Activated naive CD8-positive, alpha-beta T cell treated with anti-CD3 and anti-CD28 coated beads, Interleukin-2, amount 10 ng/mL, durations not matched to agents 7 days and 5 days (primary cell): ENCODE measurements around the gene LHPP. TPM values are rescaled to one million over a fixed set of nuclear protein-coding genes. Genes with fewer than 3 reads are reported as not detected.

Experiments
- ATAC-seq: fragments of 150-1000 bp; cut with Tn5 transposase; one replicate; pipeline ENCODE4 v1.10.0; 2021; ENCODE audit warnings: low read depth, moderate library complexity
- POLR2A ChIA-PET: fragments of 350-600 bp; sonication (Branson Sonifier 250); formaldehyde crosslinking; loops from one replicate; lab custom pipeline; 2021; ENCODE audit warnings: antibody characterized with exemption; lab: Charles Lee
- DNase-seq: peaks from one replicate; pipeline ENCODE4 v3.0.0; 2021
- H3K27ac Mint-ChIP-seq: one replicate; pipeline ENCODE4 v1.8.0; 2022; ENCODE audit warnings: mild to moderate bottlenecking, mixed read lengths
- H3K27me3 Mint-ChIP-seq: one replicate; pipeline ENCODE4 v1.8.0; 2022; ENCODE audit warnings: mild to moderate bottlenecking, moderate library complexity, mixed read lengths
- H3K36me3 Mint-ChIP-seq: one replicate; pipeline ENCODE4 v1.8.0; 2021; ENCODE audit warnings: mild to moderate bottlenecking, mixed read lengths
- H3K4me1 Mint-ChIP-seq: one replicate; pipeline ENCODE4 v1.8.0; 2021; ENCODE audit warnings: mixed read lengths
- H3K4me3 Mint-ChIP-seq: one replicate; pipeline ENCODE4 v1.8.0; 2022; ENCODE audit warnings: mild to moderate bottlenecking, moderate library complexity, mixed read lengths
- H3K9me3 Mint-ChIP-seq: one replicate; pipeline ENCODE4 v1.8.0; 2021; ENCODE audit warnings: mixed read lengths
- total RNA-seq, 2 experiments: library from RNA; stranded (reverse); gene quantifications; one replicate each; pipeline ENCODE4 v1.2.3, GENCODE V29; 2021

Gene LHPP
- total RNA-seq, 2 experiments from 2014 or later: 21.4 to 24.3 TPM

DNA sequence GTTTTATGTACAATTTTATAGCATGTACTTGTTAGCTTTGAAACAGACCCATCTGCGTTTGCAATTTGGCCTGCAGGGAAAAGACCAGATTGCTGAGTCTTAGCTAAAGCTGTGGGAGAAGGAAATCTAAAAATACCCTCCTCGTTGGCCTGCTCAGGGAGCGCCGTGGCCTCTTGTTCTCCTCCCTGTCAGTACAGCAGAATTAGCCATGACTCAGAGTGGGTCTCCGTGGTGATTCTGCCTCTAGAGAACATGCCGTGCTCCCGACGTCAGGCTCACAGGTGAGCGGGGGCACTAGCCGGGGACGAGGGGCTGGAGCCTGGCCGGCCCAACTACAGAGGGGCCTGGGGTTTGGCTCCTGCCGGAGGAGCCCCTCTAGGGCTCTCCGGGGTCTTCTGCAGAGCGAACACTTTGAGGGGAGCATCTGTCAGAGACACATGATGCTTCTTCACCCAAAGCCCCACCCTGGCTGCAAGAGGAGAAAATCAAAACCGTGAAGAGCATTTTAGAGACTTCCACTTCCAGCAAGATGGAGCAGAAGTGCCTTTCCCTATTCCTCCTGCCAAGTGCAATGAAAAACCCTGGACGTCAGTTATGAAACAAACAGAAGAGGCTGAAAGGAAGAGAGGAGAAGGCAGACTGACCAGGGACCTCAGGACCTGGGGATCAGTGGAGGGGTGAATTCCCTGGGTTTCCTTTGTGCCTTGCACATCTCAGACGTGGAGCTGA is 98.9 kb downstream of the LHPP start:
- H3K9me3 Mint-ChIP-seq: no peaks in the 10 kb centered on the region
- no peaks in the 10 kb centered on the region for H3K4me1 Mint-ChIP-seq
- peaks cover 4% of the 10 kb centered on the region for H3K27me3 Mint-ChIP-seq
- ATAC-seq (no peak), DNase-seq (no peak)
- POLR2A ChIA-PET: no interaction called here
- no peaks in the 10 kb centered on the region for H3K36me3 Mint-ChIP-seq
- no peak overlapping the region for H3K4me3 Mint-ChIP-seq
- no peak overlapping the region for H3K27ac Mint-ChIP-seq

DNA sequence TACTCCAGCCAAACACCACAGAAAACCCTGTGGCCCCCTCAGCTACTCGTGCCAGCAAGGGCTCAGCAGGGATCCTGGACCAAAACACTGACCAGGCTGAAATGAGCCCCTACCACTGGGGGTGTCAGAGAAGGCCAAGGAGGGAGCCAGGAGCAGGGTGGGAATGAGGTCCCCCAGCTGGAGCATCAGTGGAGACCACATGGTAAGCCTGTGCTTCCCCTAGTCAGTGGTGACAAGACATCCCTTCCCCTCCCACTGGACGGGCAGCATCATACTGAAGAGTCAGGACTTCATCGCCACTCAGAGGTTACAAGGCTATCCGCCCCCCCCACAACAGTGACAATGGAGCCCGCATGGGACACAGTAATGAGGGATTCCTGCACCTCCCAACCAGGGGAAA is 99.6 kb downstream of the LHPP start:
- H3K27ac Mint-ChIP-seq: no peak overlapping the region
- POLR2A ChIA-PET: no interaction called here
- peaks cover 4% of the 10 kb centered on the region for H3K27me3 Mint-ChIP-seq

DNA sequence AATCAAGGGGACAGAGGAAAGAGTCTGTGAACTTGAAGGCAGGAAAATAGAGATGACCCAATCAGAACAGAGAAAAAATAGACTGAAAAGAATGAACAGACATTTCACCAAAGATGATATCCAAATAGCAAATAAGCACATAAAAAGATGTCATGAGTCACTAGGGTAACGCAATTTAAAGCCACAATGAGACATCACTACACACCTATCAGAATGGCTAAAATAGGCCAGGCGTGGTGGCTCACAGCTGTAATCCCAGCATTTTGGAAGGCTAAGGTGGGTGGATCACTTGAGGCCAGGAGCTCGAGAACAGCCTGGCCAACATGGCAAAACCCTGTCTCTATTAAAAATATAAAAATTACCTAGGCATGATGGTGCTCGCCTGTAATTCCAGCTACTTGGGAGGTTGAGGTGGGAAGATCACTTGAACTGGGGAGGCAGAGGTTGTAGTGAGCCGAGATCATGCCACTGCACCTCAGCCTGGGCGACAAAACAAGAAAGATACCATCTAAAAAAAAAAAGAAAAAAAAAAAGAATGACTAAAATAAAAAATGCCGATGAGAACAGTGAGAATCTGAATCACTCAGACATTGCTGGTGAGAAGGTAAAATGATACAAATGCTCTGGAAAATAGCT is 100.9 kb downstream of the LHPP start:
- Mint-ChIP-seq H3K27ac (no peak overlapping the region), H3K27me3 (peaks cover 4% of the 10 kb centered on the region), H3K9me3 (no peaks in the 10 kb centered on the region), H3K36me3 (no peaks in the 10 kb centered on the region), H3K4me1 (no peaks in the 10 kb centered on the region), H3K4me3 (no peak overlapping the region)
- DNase-seq: no peak
- POLR2A ChIA-PET: no interaction called here
- ATAC-seq: no peak

More for the DNA sequence above, 99.6 kb downstream of the LHPP start:
- Mint-ChIP-seq H3K36me3 (no peaks in the 10 kb centered on the region), H3K4me3 (no peak overlapping the region), H3K9me3 (no peaks in the 10 kb centered on the region), H3K4me1 (no peaks in the 10 kb centered on the region)
- ATAC-seq (no peak), DNase-seq (no peak)

DNA sequence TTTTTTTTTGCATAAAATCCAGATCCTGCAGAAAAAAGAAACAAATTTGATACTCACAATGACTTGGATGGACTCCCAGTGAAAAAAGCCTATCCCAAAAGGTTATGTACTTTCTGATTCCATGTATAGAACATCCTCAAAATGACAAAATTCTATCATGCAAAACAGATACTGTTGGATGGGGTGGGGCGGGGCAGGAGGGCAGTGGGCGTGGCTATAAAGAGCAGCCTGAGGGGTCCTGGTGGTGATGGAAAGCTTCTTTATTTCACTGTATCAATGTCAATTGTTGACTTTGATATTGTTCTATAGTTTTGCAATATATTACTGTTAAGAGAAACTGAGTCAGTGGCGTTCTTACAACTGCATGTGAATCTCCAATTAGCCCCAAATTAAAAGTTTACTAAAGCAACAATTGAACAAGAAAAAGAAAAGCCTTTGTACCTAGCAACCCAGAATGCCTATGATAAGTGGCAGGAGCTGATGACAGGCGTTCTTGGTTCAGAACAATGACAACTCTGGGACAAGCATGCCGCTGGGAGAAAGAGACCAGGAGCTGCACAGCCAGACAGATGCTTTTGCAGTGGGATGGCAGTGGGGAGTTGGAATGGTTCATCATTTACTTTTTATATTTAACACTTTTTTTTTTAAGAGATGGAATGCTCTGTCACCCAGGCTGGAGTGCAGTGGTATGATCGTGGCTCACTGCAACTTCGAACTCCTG is 101.9 kb downstream of the LHPP start:
- H3K9me3 Mint-ChIP-seq: no peaks in the 10 kb centered on the region
- POLR2A ChIA-PET: no interaction called here
- H3K4me1 Mint-ChIP-seq: no peaks in the 10 kb centered on the region

DNA sequence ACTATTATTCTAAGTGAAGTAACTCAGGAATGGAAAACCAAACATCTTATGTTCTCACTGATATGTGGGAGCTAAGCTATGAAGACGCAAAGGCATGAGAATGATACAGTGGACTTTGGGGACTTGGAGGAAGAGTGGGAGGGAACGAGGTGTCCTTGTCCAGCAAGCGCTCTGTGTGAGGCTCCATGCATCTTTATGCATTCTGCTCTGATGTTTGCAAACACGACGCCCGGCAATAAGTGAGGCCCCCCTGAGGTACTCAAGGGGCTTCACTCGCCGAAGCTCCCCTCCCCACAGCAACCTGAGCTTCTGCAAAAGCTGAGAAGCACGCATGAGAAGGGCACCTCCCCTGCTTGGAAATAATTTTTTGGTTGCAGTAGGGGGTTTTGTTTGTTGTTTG is 103.3 kb downstream of the LHPP start:
- Mint-ChIP-seq H3K27me3 (peaks cover 4% of the 10 kb centered on the region), H3K4me1 (no peaks in the 10 kb centered on the region), H3K36me3 (no peaks in the 10 kb centered on the region), H3K27ac (no peak overlapping the region), H3K4me3 (no peak overlapping the region), H3K9me3 (no peaks in the 10 kb centered on the region)
- no peak for DNase-seq
- POLR2A ChIA-PET: interaction anchor here (0.6 kb wide), 1 partner anchor 12 kb away, joined by 8 read pairs; no protein-coding TSS in a partner anchor
- ATAC-seq: no peak

More for the DNA sequence above, 101.9 kb downstream of the LHPP start:
- H3K27me3 Mint-ChIP-seq: peaks cover 4% of the 10 kb centered on the region
- ATAC-seq (no peak), DNase-seq (no peak)
- H3K27ac Mint-ChIP-seq: no peak overlapping the region
- no peaks in the 10 kb centered on the region for H3K36me3 Mint-ChIP-seq
- no peak overlapping the region for H3K4me3 Mint-ChIP-seq

DNA sequence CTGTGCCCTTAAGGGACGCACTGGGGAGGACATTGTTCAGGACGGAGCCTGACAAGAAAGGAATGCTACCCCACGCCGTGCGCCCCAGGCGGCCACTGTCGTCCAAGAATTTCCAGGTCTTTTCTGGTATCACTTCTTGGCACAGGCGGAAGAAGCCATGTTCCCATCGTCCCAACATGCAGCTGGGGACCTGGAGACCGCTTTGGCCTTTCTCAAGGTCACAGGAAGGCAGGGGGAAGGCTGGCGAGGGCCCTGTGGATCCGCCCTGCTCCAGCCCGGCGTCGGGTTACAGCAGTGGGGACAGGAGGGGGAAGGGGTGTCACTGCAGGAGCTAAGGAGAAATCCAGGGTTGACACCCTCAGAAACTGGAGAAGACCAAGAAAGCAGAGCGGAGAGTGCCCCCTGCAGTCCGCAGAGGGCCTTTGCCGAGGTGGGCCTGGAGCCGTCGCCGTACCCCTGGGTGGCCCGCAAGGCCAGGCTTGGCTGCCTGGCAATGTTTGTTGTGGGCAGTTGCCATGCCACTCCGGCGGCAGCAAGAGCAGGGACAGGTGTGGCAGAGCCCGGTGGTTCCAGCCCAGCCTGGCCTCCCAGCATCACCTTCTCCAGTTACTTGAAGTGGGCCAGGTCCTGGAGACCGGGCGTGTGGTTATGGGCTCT is 104.1 kb downstream of the LHPP start:
- DNase-seq: no peak
- no peaks in the 10 kb centered on the region for H3K4me1 Mint-ChIP-seq
- POLR2A ChIA-PET: no interaction called here
- H3K27ac Mint-ChIP-seq: no peak overlapping the region
- H3K9me3 Mint-ChIP-seq: no peaks in the 10 kb centered on the region
- ATAC-seq: no peak
- H3K27me3 Mint-ChIP-seq: peaks cover 4% of the 10 kb centered on the region
- H3K4me3 Mint-ChIP-seq: no peak overlapping the region
- no peaks in the 10 kb centered on the region for H3K36me3 Mint-ChIP-seq

DNA sequence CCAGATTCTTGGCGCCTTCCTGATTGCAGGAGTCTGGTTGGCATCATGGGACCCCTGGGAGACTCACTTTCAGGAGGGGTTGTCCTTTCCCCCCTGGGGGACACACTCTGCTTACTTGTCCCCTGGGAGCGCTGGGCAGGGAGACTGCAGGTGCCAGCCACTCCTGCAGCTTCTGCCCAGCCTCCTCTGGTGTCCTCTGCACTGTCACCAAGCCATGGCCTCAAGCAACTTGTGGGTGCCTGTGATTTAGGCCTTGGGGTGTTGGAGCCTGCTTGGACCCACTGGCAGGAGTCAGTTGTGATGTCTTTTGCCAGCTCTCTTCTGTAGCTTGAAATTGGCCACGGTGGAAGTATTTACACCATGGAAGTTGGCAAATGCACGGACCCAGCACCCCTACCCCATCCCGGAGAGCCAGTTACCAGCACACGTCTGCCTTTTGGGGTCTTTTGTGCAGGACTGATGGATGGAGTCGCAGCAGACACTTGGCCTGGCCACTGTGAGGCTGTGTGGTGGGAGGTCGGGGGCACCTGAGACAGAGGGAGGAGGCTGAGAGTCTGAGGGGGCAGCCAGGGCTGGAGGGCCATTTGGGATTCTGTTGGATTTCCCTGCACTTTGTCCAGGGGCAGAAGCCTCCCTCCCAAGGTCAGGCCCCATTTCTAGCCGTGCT is 104.7 kb downstream of the LHPP start:
- POLR2A ChIA-PET: no interaction called here
- Mint-ChIP-seq H3K4me3 (no peak overlapping the region), H3K9me3 (no peaks in the 10 kb centered on the region), H3K27ac (no peak overlapping the region), H3K36me3 (no peaks in the 10 kb centered on the region), H3K4me1 (no peaks in the 10 kb centered on the region), H3K27me3 (peaks cover 4% of the 10 kb centered on the region)
- no peak for DNase-seq
- no peak for ATAC-seq

DNA sequence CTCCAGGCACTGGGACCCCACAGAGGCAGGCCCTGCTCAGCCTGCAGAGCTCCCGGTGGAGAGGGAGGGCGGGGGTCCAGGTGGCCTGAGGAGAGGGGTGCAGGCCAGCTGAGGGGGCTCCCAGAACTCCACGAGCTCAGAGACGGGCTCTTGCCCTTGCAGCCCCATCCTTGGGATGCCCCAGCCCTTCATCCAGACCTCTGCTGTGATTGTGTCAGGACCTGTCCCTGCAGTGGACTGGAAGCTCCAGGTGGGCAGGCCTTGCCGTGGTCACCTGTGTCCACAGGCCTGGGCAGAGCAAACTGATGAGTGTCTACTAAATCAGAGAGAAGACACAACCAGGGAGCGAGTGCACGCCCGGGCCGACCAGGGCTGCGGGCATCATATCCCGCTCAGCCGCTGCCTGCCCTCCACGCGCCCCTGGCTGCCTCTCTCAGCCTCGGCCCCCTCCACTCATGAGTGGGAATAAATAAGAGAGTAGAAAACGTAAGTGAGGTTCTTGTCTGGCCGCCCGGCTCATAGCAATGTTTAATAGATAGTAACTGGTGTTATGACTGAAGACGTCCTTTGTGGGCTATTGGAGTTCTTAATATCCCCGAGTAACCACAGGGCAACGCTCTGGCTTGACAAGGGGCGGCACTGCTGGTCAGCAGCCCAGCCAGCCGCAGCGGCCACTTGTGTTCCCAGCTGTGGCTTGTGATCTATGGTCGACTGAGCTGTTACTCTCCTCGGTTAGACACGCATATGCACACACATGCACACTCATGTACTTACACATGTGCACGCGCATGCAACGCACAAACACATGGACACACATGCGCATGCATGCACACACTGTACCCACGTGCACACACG is 105.6 kb downstream of the LHPP start:
- Mint-ChIP-seq H3K9me3 (no peaks in the 10 kb centered on the region), H3K36me3 (no peaks in the 10 kb centered on the region), H3K27me3 (peaks cover 4% of the 10 kb centered on the region), H3K27ac (no peak overlapping the region), H3K4me3 (no peak overlapping the region), H3K4me1 (peaks cover 2% of the 10 kb centered on the region)
- DNase-seq (no peak), ATAC-seq (no peak)
- POLR2A ChIA-PET: no interaction called here

DNA sequence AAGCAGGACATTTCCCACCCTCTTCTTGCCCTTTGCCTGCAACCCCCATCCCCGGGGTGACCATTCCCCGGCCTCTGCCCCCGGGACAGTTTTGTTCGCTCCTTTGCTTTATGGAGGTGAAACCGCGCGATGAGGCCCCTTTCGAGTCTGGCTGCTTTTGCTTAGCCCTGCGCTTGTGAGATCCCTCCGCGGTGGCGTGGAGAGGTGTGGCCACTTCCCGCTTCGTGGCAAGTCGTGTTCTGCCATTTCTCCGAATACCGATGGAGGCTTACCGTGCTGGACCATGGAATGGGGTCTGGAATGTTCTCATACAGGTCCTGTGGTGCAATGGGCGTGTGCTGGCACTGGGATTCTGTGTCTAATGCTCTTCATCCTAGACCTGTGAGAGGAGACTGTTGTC is 106.7 kb downstream of the LHPP start:
- DNase-seq: no peak
- Mint-ChIP-seq H3K9me3 (no peaks in the 10 kb centered on the region), H3K36me3 (no peaks in the 10 kb centered on the region), H3K4me1 (peaks cover 2% of the 10 kb centered on the region), H3K4me3 (no peak overlapping the region), H3K27me3 (peaks cover 4% of the 10 kb centered on the region), H3K27ac (no peak overlapping the region)
- no peak for ATAC-seq
- POLR2A ChIA-PET: no interaction called here

DNA sequence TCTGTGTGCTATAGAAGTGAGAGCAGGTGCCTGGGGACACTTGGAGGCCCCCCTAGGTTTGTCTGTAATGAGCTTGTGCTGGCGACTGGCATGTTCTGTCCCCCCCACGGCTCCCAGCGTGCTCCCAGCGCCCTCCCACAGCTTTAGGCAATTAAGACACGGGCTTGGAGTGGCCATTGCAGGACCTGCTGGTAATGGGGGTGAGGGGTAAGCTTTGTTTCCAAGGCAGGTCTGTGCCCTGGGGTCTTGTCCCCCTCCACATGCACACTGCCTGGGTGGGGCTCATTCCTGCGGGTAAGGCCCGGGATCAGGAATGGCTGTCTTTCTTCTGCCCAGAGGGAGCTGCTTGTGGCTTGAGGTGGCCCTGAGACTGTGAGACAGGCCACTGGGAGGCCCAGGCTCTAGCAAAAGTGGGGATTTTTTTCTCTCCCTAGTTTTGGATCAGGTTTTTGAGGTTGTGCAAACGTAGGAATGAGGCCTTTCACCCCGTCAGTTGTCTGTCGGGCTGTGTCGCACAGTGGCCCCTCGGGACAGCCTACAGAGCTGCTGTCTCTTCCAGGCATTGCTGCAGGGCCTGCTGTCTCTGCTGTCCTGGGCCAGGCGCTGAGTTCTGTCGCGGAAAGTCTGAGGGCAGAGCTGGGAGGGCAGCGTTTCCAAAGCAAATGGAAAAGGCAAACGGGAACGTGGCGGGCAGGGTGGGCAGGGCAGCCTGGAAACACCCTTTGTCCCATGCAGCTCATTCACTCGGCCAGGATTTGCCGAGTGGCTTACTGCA is 107.4 kb downstream of the LHPP start:
- peaks cover 4% of the 10 kb centered on the region for H3K27me3 Mint-ChIP-seq
- peaks cover 2% of the 10 kb centered on the region for H3K4me1 Mint-ChIP-seq
- H3K27ac Mint-ChIP-seq: no peak overlapping the region
- no peaks in the 10 kb centered on the region for H3K36me3 Mint-ChIP-seq
- ATAC-seq (no peak), DNase-seq (no peak)
- H3K9me3 Mint-ChIP-seq: no peaks in the 10 kb centered on the region
- H3K4me3 Mint-ChIP-seq: no peak overlapping the region
- POLR2A ChIA-PET: no interaction called here

DNA sequence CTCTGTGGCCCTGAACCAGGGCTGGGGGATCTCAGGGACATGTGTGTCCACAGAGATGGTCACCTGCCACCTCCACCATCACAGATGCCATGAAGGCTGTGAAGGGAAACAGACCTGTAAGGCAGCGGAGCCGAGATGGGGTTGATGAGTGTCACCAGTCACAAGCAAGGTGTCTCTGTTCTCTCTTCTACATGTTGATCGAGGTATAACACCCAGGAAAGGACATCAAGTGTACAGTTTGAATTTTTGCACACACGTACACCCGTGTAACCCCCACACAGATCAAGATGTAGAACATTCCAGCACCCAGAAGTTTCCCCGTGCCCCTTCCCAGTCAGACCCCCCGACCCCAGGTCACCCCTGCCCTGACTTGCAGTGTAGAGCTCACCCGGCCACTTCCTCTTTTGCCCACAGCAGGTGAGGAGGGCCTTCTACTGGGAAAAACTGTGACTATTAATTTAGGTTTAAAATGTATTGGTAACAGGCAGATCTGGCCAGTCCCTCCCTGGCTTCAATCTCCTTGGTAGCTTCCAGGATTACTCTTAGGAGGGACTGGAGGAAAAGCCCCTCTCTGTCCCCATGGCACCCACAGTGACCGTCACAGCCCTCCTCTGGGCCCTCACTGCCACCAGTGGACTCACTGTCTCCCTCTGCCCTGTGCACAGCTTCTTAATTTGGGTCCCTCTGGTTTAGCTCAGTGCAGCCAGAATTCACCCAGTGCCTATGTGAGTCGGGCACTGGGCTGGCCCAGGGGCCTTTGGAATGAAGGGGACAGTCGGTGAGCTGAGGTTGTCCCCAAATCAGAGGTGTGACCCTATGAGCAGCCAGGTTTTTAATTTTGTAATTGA is 108.2 kb downstream of the LHPP start:
- peaks cover 2% of the 10 kb centered on the region for H3K4me1 Mint-ChIP-seq
- H3K9me3 Mint-ChIP-seq: no peaks in the 10 kb centered on the region
- no peak overlapping the region for H3K4me3 Mint-ChIP-seq
- POLR2A ChIA-PET: interaction anchor here (0.5 kb wide), 1 partner anchor 68 kb away, joined by 7 read pairs; no protein-coding TSS in a partner anchor
- H3K36me3 Mint-ChIP-seq: no peaks in the 10 kb centered on the region
- no peaks in the 10 kb centered on the region for H3K27me3 Mint-ChIP-seq
- no peak for ATAC-seq
- no peak for DNase-seq
- H3K27ac Mint-ChIP-seq: no peak overlapping the region
